H1 (cell line): ENCODE results near the gene CAMKK1. TPM values are rescaled to one million over a fixed set of nuclear protein-coding genes. Genes with fewer than 3 reads are reported as not detected.

Experiments used
- CTCF ChIA-PET: fragments of 300-600 bp; sonication (Branson Sonifier 250); formaldehyde crosslinking; loops from one replicate; lab custom pipeline; 2021; ENCODE audit not compliant: partially characterized antibody; lab: Charles Lee
- POLR2A ChIA-PET: fragments of 300-600 bp; sonication (Branson Sonifier 250); formaldehyde crosslinking; loops from one replicate; lab custom pipeline; 2021; ENCODE audit warnings: inconsistent platforms; ENCODE audit not compliant: partially characterized antibody; lab: Charles Lee
- DNase-seq, 2 experiments: peaks; one replicate each; pipeline versions ENCODE4 v3.0.0 to v3.0.0-alpha.2; 2010 to 2022; ENCODE audit warnings: low spot score in 2 of 2, low read depth in 1 of 2, mixed read lengths in 1 of 2
- FAIRE-seq: peaks from 2 replicates; lab custom pipeline; 2011; peaks lifted over from hg19 to GRCh38; lab: Jason Lieb, UNC
- H2AFZ ChIP-seq: 2 replicates; pipeline ENCODE4 v1.8.1; 2012; ENCODE audit warnings: low read length, inconsistent platforms
- H2AK5ac ChIP-seq: 2 replicates; pipeline ENCODE4 v1.6.1; 2013; ENCODE audit warnings: low read depth, low read length
- H2BK120ac ChIP-seq: replicated peaks from 2 replicates; pipeline ENCODE3; 2013; ENCODE audit warnings: low read depth, low read length, inconsistent platforms
- H2BK12ac ChIP-seq: 2 replicates; pipeline ENCODE4 v1.6.1; 2013; ENCODE audit warnings: low read depth, low read length
- H2BK15ac ChIP-seq: 2 replicates; pipeline ENCODE4 v1.6.1; 2013; ENCODE audit warnings: low read length
- H2BK20ac ChIP-seq: 2 replicates; pipeline ENCODE4 v1.6.1; 2013; ENCODE audit warnings: low read length
- H2BK5ac ChIP-seq: 2 replicates; pipeline ENCODE4 v1.6.1; 2013; ENCODE audit warnings: low read depth, low read length
- H3K14ac ChIP-seq: 2 replicates; pipeline ENCODE4 v1.6.1; 2013; ENCODE audit warnings: inconsistent platforms; ENCODE audit not compliant: insufficient read length
- H3K18ac ChIP-seq: 2 replicates; pipeline ENCODE4 v1.6.1; 2013; ENCODE audit warnings: low read length; ENCODE audit errors: extremely low read depth
- H3K23ac ChIP-seq: 2 replicates; pipeline ENCODE4 v1.6.1; 2013; ENCODE audit warnings: inconsistent platforms; ENCODE audit not compliant: insufficient read length
- H3K23me2 ChIP-seq: 2 replicates; pipeline ENCODE4 v1.6.1; 2013; ENCODE audit warnings: low read depth, low read length
- H3K27ac ChIP-seq: 2 replicates; pipeline ENCODE4 v1.6.1; 2011; ENCODE audit warnings: low read depth, low read length, inconsistent platforms
- H3K27me3 ChIP-seq, 4 experiments: replicated peaks in 1 of 4; 1 replicate in 1 of 4; 2 replicates in 3 of 4; pipeline versions ENCODE4 v1.6.1 to v1.8.1; 2011 to 2013; ENCODE audit warnings: low read length in 3 of 4, mild to moderate bottlenecking in 3 of 4, inconsistent platforms in 2 of 4, mixed read lengths in 2 of 4, moderate library complexity in 1 of 4; ENCODE audit not compliant: control insufficient read depth in 3 of 4, insufficient read depth in 3 of 4; ENCODE audit errors: extremely low read depth in 1 of 4
- H3K36me3 ChIP-seq, 4 experiments: 2 replicates each; pipeline versions ENCODE4 v1.6.1 to v1.8.1; 2011 to 2013; ENCODE audit warnings: mild to moderate bottlenecking in 4 of 4, low read length in 3 of 4, moderate library complexity in 2 of 4, control low read depth in 1 of 4, inconsistent platforms in 1 of 4; ENCODE audit not compliant: insufficient read depth in 4 of 4, control insufficient read depth in 2 of 4
- H3K4ac ChIP-seq: replicated peaks from 2 replicates; pipeline ENCODE3; 2013; ENCODE audit warnings: low read length, low read depth, mixed read lengths, inconsistent platforms; ENCODE audit not compliant: insufficient read length
- H3K4me1 ChIP-seq, 4 experiments: replicated peaks in 1 of 4; 1 replicate in 1 of 4; 2 replicates in 3 of 4; pipeline versions ENCODE4 v1.6.1 to v1.8.1; 2011 to 2013; ENCODE audit warnings: low read length in 3 of 4, inconsistent platforms in 2 of 4, mixed read lengths in 1 of 4; ENCODE audit not compliant: insufficient read depth in 4 of 4, control insufficient read depth in 3 of 4
- H3K4me2 ChIP-seq, 2 experiments: 2 replicates each; pipeline versions ENCODE4 v1.6.1 to v1.8.1; 2011 to 2013; ENCODE audit warnings: low read depth in 2 of 2, low read length in 2 of 2, control low read depth in 1 of 2, inconsistent platforms in 1 of 2, mild to moderate bottlenecking in 1 of 2; ENCODE audit not compliant: insufficient read depth in 1 of 2
- H3K4me3 ChIP-seq, 4 experiments: fragments of 200-600, 300-600 bp in 1 of 4; sonication (generic), shearing (Covaris generic), sonication (Bioruptor Twin) in 1 of 4; 2 replicates each; pipeline versions ENCODE4 v1.5.1 to v1.8.1; 2011 to 2016; ENCODE audit warnings: low read length in 4 of 4, low read depth in 3 of 4, control low read depth in 2 of 4, inconsistent platforms in 2 of 4, mild to moderate bottlenecking in 2 of 4, mixed read lengths in 1 of 4, moderate library complexity in 1 of 4; ENCODE audit not compliant: insufficient read depth in 2 of 4; ENCODE audit errors: extremely low read depth in 1 of 4
- H3K56ac ChIP-seq: replicated peaks from 2 replicates; pipeline ENCODE3; 2013; ENCODE audit warnings: low read depth, mild to moderate bottlenecking, mixed read lengths, low read length, inconsistent platforms; ENCODE audit not compliant: insufficient read length
- H3K79me1 ChIP-seq: 2 replicates; pipeline ENCODE4 v1.6.1; 2013; ENCODE audit warnings: low read depth, low read length, control low read depth
- H3K79me2 ChIP-seq, 2 experiments: 2 replicates each; pipeline versions ENCODE4 v1.6.1 to v1.8.1; 2012 to 2013; ENCODE audit warnings: low read length in 2 of 2, mild to moderate bottlenecking in 2 of 2, inconsistent platforms in 1 of 2; ENCODE audit not compliant: insufficient read depth in 2 of 2, control insufficient read depth in 1 of 2
- H3K9ac ChIP-seq, 4 experiments: replicated peaks in 1 of 4; 1 replicate in 1 of 4; 2 replicates in 3 of 4; pipeline versions ENCODE4 v1.6.1 to v1.8.1; 2011 to 2013; ENCODE audit warnings: low read depth in 3 of 4, low read length in 3 of 4, control low read depth in 2 of 4, mild to moderate bottlenecking in 2 of 4, moderate library complexity in 2 of 4, inconsistent platforms in 1 of 4; ENCODE audit errors: extremely low read depth in 1 of 4
- H3K9me3 ChIP-seq, 2 experiments: 2 replicates each; pipeline versions ENCODE4 v1.6.1 to v1.8.1; 2012 to 2013; ENCODE audit warnings: mild to moderate bottlenecking in 2 of 2, moderate library complexity in 2 of 2, control low read depth in 1 of 2, inconsistent platforms in 1 of 2, low read depth in 1 of 2, low read length in 1 of 2, mixed read lengths in 1 of 2; ENCODE audit not compliant: insufficient read depth in 2 of 2
- H4K20me1 ChIP-seq, 2 experiments: replicated peaks in 1 of 2; 2 replicates each; pipeline versions ENCODE3 to v1.8.1; 2011 to 2013; ENCODE audit warnings: inconsistent platforms in 2 of 2, low read length in 2 of 2, mild to moderate bottlenecking in 1 of 2; ENCODE audit not compliant: insufficient read depth in 2 of 2, control insufficient read depth in 1 of 2
- H4K5ac ChIP-seq: 2 replicates; pipeline ENCODE4 v1.6.1; 2013; ENCODE audit warnings: low read length, low read depth, mixed read lengths, inconsistent platforms; ENCODE audit not compliant: insufficient read length
- H4K8ac ChIP-seq: 2 replicates; pipeline ENCODE4 v1.8.0; 2013; ENCODE audit warnings: mild to moderate bottlenecking, moderate library complexity, low read length, inconsistent platforms; ENCODE audit not compliant: insufficient read depth; ENCODE audit errors: extremely low read depth
- H4K91ac ChIP-seq: replicated peaks from 2 replicates; pipeline ENCODE3; 2013; ENCODE audit warnings: low read length, mixed read lengths, inconsistent platforms; ENCODE audit not compliant: insufficient read length
- ATF3 ChIP-seq: IDR thresholded peaks from 2 replicates; pipeline ENCODE4 v1.6.1; 2011; ENCODE audit warnings: low read depth, mild to moderate bottlenecking, low read length; ENCODE audit not compliant: insufficient read depth
- BACH1 ChIP-seq: IDR thresholded peaks from 2 replicates; pipeline ENCODE4 v1.6.1; 2012; ENCODE audit warnings: low read length, improper control_type of control experiment
- CEBPB ChIP-seq: IDR thresholded peaks from 2 replicates; pipeline ENCODE4 v1.6.1; 2012; ENCODE audit warnings: low read depth, low read length
- CHD2 ChIP-seq: IDR thresholded peaks from 2 replicates; pipeline ENCODE4 v1.6.1; 2012; ENCODE audit warnings: low read length, improper control_type of control experiment
- FOSL1 ChIP-seq: IDR thresholded peaks from 2 replicates; pipeline ENCODE4 v1.6.1; 2011; ENCODE audit warnings: mild to moderate bottlenecking, low read depth, low read length, moderate library complexity; ENCODE audit not compliant: insufficient read depth
- GABPA ChIP-seq: IDR thresholded peaks from 2 replicates; pipeline ENCODE4 v1.6.1; 2011; ENCODE audit warnings: mild to moderate bottlenecking, low read length, moderate library complexity, borderline replicate concordance; ENCODE audit not compliant: insufficient read depth
- JUN ChIP-seq: IDR thresholded peaks from 2 replicates; pipeline ENCODE4 v1.6.1; 2011; ENCODE audit warnings: low read depth, mild to moderate bottlenecking, improper control_type of control experiment, low read length
- MAFK ChIP-seq: IDR thresholded peaks from 2 replicates; pipeline ENCODE4 v1.6.1; 2012; ENCODE audit warnings: low read depth, mild to moderate bottlenecking, improper control_type of control experiment, low read length
- SP1 ChIP-seq: IDR thresholded peaks from 2 replicates; pipeline ENCODE4 v1.6.1; 2011; ENCODE audit warnings: low read depth, low read length
- SUZ12 ChIP-seq: fragments of 200-600 bp; sonication (generic); IDR thresholded peaks from 2 replicates; pipeline ENCODE4 v1.6.1; 2012; ENCODE audit warnings: mild to moderate bottlenecking, inconsistent platforms, low read length, moderate library complexity, mixed read lengths
- WGBS, 2 experiments: shearing (Covaris generic) in 1 of 2; methylation state at CpG; one replicate each; pipeline versions ENCODE4 v1.1.6 to v1.1.7; 2013 to 2015; ENCODE audit warnings: low lambda C conversion rate in 2 of 2, mixed read lengths in 2 of 2, inconsistent platforms in 1 of 2, low coverage in 1 of 2, missing lambda C conversion rate in 1 of 2; ENCODE audit not compliant: insufficient replicate concordance in 2 of 2, insufficient coverage in 1 of 2, insufficient read length in 1 of 2; ENCODE audit errors: extremely low coverage in 1 of 2, missing lambda C conversion rate in 1 of 2; 5-methylcytosine and 5-hydroxymethylcytosine counted together
- polyA plus RNA-seq, 7 experiments: library from polyadenylated mRNA; depleted of rRNA in 3 of 7; stranded (reverse) in 5 of 7; unstranded in 2 of 7; fragments of >200 nt in 5 of 7; fragments of 200-250 nt in 2 of 7; gene quantifications; 1 replicate in 5 of 7; 2 replicates in 1 of 7; 4 replicates in 1 of 7; pipeline versions ENCODE4 v1.2.1 to v1.2.3, GENCODE V29; 2011 to 2013; ENCODE audit warnings: missing spikeins in 2 of 7, mixed read lengths in 2 of 7
- total RNA-seq: library from RNA; stranded (reverse); fragmentation: NEBNext Ultra II Directional; extraction: Animal tissue kit (Norgen Biotek cat#: 25700); gene quantifications from 2 replicates; pipeline ENCODE4 v1.2.1, GENCODE V29; 2021

Gene CAMKK1
- total and polyA plus RNA-seq, 2 of the 8 experiments (the other 6 are each of a cell fraction or from before 2014, with no cell fraction given): 7.1 to 7.6 TPM

GRCh38 chr17:3861761-3862681 is 30.8 kb downstream of the CAMKK1 start:
- Histone ChIP-seq H3K23me2 (no peaks in the 10 kb centered on the region), H3K9me3 (no peaks in the 10 kb centered on the region), H2BK5ac (no peak overlapping the region), H3K14ac (no peak overlapping the region), H3K18ac (no peak overlapping the region), H4K20me1 (peaks cover 0 to 2% of the 10 kb centered on the region in 2 experiments), H3K4me3 (no peak overlapping the region), H2BK12ac (no peak overlapping the region), H3K56ac (no peak overlapping the region), H3K36me3 (peaks cover 0 to 11% (median 2%) of the 10 kb centered on the region in 4 experiments; a peak in 4 of 8 replicates), H3K4me2 (no peak overlapping the region), H4K5ac (no peak overlapping the region), H3K9ac (no peak overlapping the region), H3K4me1 (no peaks in the 10 kb centered on the region), H2BK15ac (no peak overlapping the region), H3K23ac (no peak overlapping the region), H2BK120ac (no peak overlapping the region), H3K79me1 (no peaks in the 10 kb centered on the region), H4K8ac (no peak overlapping the region), H2AK5ac (no peak overlapping the region), H4K91ac (no peak overlapping the region), H3K4ac (no peak overlapping the region), H3K79me2 (no peaks in the 10 kb centered on the region), H3K27me3 (no peaks in the 10 kb centered on the region), H2BK20ac (no peak overlapping the region), H2AFZ (no peak overlapping the region), H3K27ac (no peak overlapping the region)
- POLR2A ChIA-PET: interaction anchor here (0.6 to 1.2 kb wide), 2 partner anchors 16 to 293 kb away, joined by 3 to 4 read pairs; partner anchors contain the start of gene NCBP3
- FAIRE-seq: no peak
- CTCF ChIA-PET: interaction anchor here (1.0 to 12.7 kb wide), 10 partner anchors 10 to 705 kb away, joined by 3 to 131 read pairs (median 4); partner anchors contain the start of gene NCBP3
- whole genome bisulfite sequencing, 2 experiments: 94% methylated on average over 21 of the region's 28 CpGs; no CpG with 5 or more reads in 1 of the 2 experiments
- no peak for DNase-seq
- TF ChIP-seq SP1 (no peak), CEBPB (no peak), BACH1 (no peak), MAFK (no peak), GABPA (no peak), JUN (no peak), CHD2 (no peak), SUZ12 (no peak), FOSL1 (no peak), ATF3 (no peak)
